HepG2 (cell line): ENCODE results near the gene GPR15LG. TPM values are rescaled to one million over a fixed set of nuclear protein-coding genes. Genes with fewer than 3 reads are reported as not detected.

Source experiments
- CENPT ChIP-seq: sonication (generic); formaldehyde crosslinking; IDR thresholded peaks from 2 replicates; pipeline ENCODE4 v1.8.0; 2022; ENCODE audit warnings: low read depth, mild to moderate bottlenecking, moderate library complexity, missing genetic modification reagents
- FOSL2 ChIP-seq: sonication (generic); formaldehyde crosslinking; IDR thresholded peaks from 2 replicates; pipeline ENCODE4 v1.4.0; 2020; ENCODE audit warnings: missing genetic modification reagents
- HOXA5 ChIP-seq: sonication (generic); formaldehyde crosslinking; IDR thresholded peaks from 2 replicates; pipeline ENCODE4 v1.4.0; 2020; ENCODE audit warnings: missing genetic modification reagents
- IRF2 ChIP-seq: IDR thresholded peaks from 2 replicates; pipeline ENCODE4 v1.6.1; 2018; ENCODE audit warnings: missing genetic modification reagents, missing compliant biosample characterization
- KDM5B ChIP-seq: sonication (generic); formaldehyde crosslinking; IDR thresholded peaks from 2 replicates; pipeline ENCODE4 v1.4.0; 2020; ENCODE audit warnings: missing genetic modification reagents, mild to moderate bottlenecking, borderline replicate concordance
- KLF15 ChIP-seq: sonication (generic); formaldehyde crosslinking; IDR thresholded peaks from 2 replicates; pipeline ENCODE4 v1.8.1; 2023; ENCODE audit warnings: borderline replicate concordance, mild to moderate bottlenecking, inconsistent platforms, missing genetic modification reagents, mixed read lengths
- KMT2B ChIP-seq: IDR thresholded peaks from 2 replicates; pipeline ENCODE4 v1.6.1; 2016; ENCODE audit warnings: missing genetic modification reagents, missing compliant biosample characterization
- MED1 ChIP-seq: sonication (generic); formaldehyde crosslinking; IDR thresholded peaks from 2 replicates; pipeline ENCODE4 v1.4.0; 2020; ENCODE audit warnings: missing genetic modification reagents
- NR2C2 ChIP-seq: sonication (generic); formaldehyde crosslinking; IDR thresholded peaks from 2 replicates; pipeline ENCODE4 v1.4.0; 2020; ENCODE audit warnings: missing genetic modification reagents, mild to moderate bottlenecking, moderate library complexity, borderline replicate concordance
- TFDP1 ChIP-seq: IDR thresholded peaks from 2 replicates; pipeline ENCODE4 v1.6.1; 2016; ENCODE audit warnings: missing compliant biosample characterization, missing genetic modification reagents, borderline replicate concordance
- ZBTB40 ChIP-seq, 2 experiments: fragments of 450-650 bp in 1 of 2; sonication (generic) in 1 of 2; formaldehyde crosslinking in 1 of 2; IDR thresholded peaks; 2 replicates each; pipeline versions ENCODE4 v1.6.1 to v1.8.0; 2016 to 2022; ENCODE audit warnings: antibody characterized with exemption in 1 of 2, mild to moderate bottlenecking in 1 of 2, missing genetic modification reagents in 1 of 2
- ZNF24 ChIP-seq: fragments of 450-650 bp; IDR thresholded peaks from 2 replicates; pipeline ENCODE4 v1.6.1; 2017; ENCODE audit warnings: antibody characterized with exemption, mild to moderate bottlenecking
- ZNF282 ChIP-seq: fragments of 450-650 bp; IDR thresholded peaks from 2 replicates; pipeline ENCODE4 v1.6.1; 2018; ENCODE audit not compliant: partially characterized antibody
- ZNF615 ChIP-seq: sonication (generic); formaldehyde crosslinking; IDR thresholded peaks from 2 replicates; pipeline ENCODE4 v1.5.0; 2020; ENCODE audit warnings: mild to moderate bottlenecking, missing genetic modification reagents, borderline replicate concordance
- ZNF773 ChIP-seq: sonication (generic); formaldehyde crosslinking; IDR thresholded peaks from 2 replicates; pipeline ENCODE4 v1.4.0; 2020; ENCODE audit warnings: missing genetic modification reagents, borderline replicate concordance
- polyA plus RNA-seq, 8 experiments: library from polyadenylated mRNA; depleted of rRNA in 3 of 8; stranded (reverse) in 7 of 8; unstranded in 1 of 8; fragments of >200 nt; fragmentation: Illumina TruSeq in 4 of 8; extraction: Trizol in 4 of 8; gene quantifications; 2 replicates each; pipeline versions ENCODE4 v1.2.1 to v1.2.3, GENCODE V29; 2011 to 2016; ENCODE audit warnings: low read depth in 4 of 8, missing spikeins in 1 of 8, mixed read lengths in 1 of 8; ENCODE audit not compliant: insufficient read depth in 1 of 8
- total RNA-seq, 5 experiments: library from RNA; depleted of rRNA; stranded (reverse); fragments of >200 nt; fragmentation: Illumina TruSeq; extraction: Trizol; gene quantifications; 2 replicates each; pipeline ENCODE4 v1.2.3, GENCODE V29; 2016; ENCODE audit warnings: low read depth in 1 of 5
- TF ChIP-seq, protein P1 (sequence below): sonication (generic); formaldehyde crosslinking; IDR thresholded peaks from 2 replicates; pipeline ENCODE4 v1.5.0; 2020; ENCODE audit warnings: missing genetic modification reagents, mild to moderate bottlenecking, borderline replicate concordance
- TF ChIP-seq, protein P2 (sequence below): sonication (generic); formaldehyde crosslinking; IDR thresholded peaks from 2 replicates; pipeline ENCODE4 v1.5.0; 2020; ENCODE audit warnings: missing genetic modification reagents, mild to moderate bottlenecking, borderline replicate concordance

The GPR15LG gene
- total and polyA plus RNA-seq, 2 of the 13 experiments (the other 11 are each of a cell fraction or from before 2014, with no cell fraction given), result not detected

- TF ChIP-seq, protein P1, sequence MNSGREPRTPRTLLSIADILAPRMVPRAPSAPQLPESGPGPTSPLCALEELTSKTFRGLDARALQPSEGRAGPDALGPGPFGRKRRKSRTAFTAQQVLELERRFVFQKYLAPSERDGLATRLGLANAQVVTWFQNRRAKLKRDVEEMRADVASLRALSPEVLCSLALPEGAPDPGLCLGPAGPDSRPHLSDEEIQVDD (CRISPR knock-in tag), result 0 out of 2 replicates have a peak, but pooled peaks have one; percentile 65
- TF ChIP-seq IRF2 (CRISPR knock-in tag) (peak; percentile 95), KLF15 (CRISPR knock-in tag) (no peak), ZNF615 (CRISPR knock-in tag) (no peak), CENPT (no peak), MED1 (peak; percentile 59), KMT2B (CRISPR knock-in tag) (peak; percentile 82), NR2C2 (CRISPR knock-in tag) (peak; percentile 94), ZNF773 (CRISPR knock-in tag) (0 out of 2 replicates have a peak, but pooled peaks have one; percentile 55), ZNF24 (no peak), ZBTB40 (IDR thresholded peaks at IDR 0.05) (no peak), ZBTB40 (CRISPR knock-in tag; IDR thresholded peaks at IDR 0.05) (peak; percentile 72), KDM5B (peak; percentile 94; the same call in 1 of the 2 replicates), FOSL2 (CRISPR knock-in tag) (peak; percentile 80; the same call in 1 of the 2 replicates), TFDP1 (CRISPR knock-in tag) (peak; percentile 34; the same call in 1 of the 2 replicates), ZNF282 (no peak), HOXA5 (peak; percentile 58)
- TF ChIP-seq, protein P2, sequence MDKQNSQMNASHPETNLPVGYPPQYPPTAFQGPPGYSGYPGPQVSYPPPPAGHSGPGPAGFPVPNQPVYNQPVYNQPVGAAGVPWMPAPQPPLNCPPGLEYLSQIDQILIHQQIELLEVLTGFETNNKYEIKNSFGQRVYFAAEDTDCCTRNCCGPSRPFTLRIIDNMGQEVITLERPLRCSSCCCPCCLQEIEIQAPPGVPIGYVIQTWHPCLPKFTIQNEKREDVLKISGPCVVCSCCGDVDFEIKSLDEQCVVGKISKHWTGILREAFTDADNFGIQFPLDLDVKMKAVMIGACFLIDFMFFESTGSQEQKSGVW, result no peak
Measured at GRCh38 chr10:84139126-84140035, 34.2 kb upstream of the GPR15LG start, which contains the start of gene GHITM (continued).
